ENCODE results near the gene WDR46. TPM values are rescaled to one million over a fixed set of nuclear protein-coding genes. Genes with fewer than 3 reads are reported as not detected.
A peak's percentile ranks its signal among the peaks of the same experiment; 100 is the strongest.

Gene WDR46
- total and polyA plus RNA-seq, 2 of the 13 experiments (the other 11 are each of a cell fraction or from before 2014, with no cell fraction given), result 47.4 to 105 TPM

DNA sequence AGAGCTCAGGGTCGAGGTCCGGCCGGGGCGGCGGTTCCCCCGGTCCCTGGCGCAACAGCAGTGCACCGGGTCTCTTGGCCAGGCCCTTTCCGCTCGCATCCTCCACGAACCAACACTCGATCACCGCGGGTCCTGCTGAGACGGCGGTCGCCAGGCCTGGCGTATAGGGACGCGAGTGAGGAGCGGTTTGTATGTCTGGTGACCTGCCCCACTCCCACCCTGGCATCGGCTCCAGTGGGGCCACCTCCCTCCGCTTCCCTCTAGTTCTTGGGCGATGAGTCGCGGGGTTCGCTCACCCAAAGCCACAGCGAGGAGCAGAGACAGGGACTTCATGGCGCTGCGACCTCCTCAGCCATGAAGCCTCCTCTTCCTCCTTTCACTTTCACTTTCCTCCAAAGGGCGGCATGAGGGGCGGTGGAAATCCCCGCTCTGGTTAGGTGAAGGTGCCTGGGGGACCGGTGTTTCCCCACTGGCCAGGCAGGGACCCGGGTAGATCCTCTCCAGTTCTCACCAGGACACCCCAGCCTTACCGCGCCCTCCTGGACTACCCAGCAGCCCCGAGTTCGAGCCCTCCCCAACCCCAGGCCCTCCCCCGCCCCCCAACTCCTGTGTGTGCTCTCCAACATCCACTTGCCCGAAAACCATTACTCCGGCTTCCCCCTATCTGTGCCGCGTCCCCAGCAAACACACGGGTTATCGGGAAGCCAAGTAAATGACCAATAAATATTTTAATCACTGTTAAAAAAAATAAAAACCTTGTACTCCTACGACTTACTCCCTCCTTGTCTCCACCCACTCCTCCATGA is 24.9 kb upstream of the WDR46 start, which contains the start of gene TAPBP (continued):
- TF ChIP-seq, protein P1, sequence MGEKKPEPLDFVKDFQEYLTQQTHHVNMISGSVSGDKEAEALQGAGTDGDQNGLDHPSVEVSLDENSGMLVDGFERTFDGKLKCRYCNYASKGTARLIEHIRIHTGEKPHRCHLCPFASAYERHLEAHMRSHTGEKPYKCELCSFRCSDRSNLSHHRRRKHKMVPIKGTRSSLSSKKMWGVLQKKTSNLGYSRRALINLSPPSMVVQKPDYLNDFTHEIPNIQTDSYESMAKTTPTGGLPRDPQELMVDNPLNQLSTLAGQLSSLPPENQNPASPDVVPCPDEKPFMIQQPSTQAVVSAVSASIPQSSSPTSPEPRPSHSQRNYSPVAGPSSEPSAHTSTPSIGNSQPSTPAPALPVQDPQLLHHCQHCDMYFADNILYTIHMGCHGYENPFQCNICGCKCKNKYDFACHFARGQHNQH (CRISPR knock-in tag; IDR thresholded peaks at IDR 0.05), result peak; percentile 44
- TF ChIP-seq, protein P2, sequence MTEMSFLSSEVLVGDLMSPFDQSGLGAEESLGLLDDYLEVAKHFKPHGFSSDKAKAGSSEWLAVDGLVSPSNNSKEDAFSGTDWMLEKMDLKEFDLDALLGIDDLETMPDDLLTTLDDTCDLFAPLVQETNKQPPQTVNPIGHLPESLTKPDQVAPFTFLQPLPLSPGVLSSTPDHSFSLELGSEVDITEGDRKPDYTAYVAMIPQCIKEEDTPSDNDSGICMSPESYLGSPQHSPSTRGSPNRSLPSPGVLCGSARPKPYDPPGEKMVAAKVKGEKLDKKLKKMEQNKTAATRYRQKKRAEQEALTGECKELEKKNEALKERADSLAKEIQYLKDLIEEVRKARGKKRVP (CRISPR knock-in tag; IDR thresholded peaks at IDR 0.05), result no peak
- TF ChIP-seq ZNF34 (CRISPR knock-in tag; IDR thresholded peaks at IDR 0.05; ENCODE audit: borderline replicate concordance) (no peak), ATRX (CRISPR knock-in tag; IDR thresholded peaks at IDR 0.05; ENCODE audit: borderline replicate concordance) (no peak), KLF11 (CRISPR knock-in tag; IDR thresholded peaks at IDR 0.05) (peak; percentile 27; the same call in 1 of the 2 replicates), PHF20 (CRISPR knock-in tag; IDR thresholded peaks at IDR 0.05) (peak; percentile 71), NR2C2 (CRISPR knock-in tag; IDR thresholded peaks at IDR 0.05; ENCODE audit: borderline replicate concordance) (no peak), PITX1 (CRISPR knock-in tag; IDR thresholded peaks at IDR 0.05) (0 out of 2 replicates have a peak, but pooled peaks have one; percentile 42), LCORL (IDR thresholded peaks at IDR 0.05) (no peak), LCORL (CRISPR knock-in tag; IDR thresholded peaks at IDR 0.05) (0 out of 2 replicates have a peak, but pooled peaks have one; percentile 11), ZNF124 (CRISPR knock-in tag; IDR thresholded peaks at IDR 0.05) (no peak), HDAC1 (CRISPR knock-in tag; IDR thresholded peaks at IDR 0.05) (peak; percentile 74), ZNF225 (CRISPR knock-in tag; IDR thresholded peaks at IDR 0.05) (peak; percentile 65; the same call in 1 of the 2 replicates), ZNF776 (CRISPR knock-in tag; IDR thresholded peaks at IDR 0.05) (peak; percentile 28; the same call in 1 of the 2 replicates), JUNB (CRISPR knock-in tag; IDR thresholded peaks at IDR 0.05; ENCODE audit: borderline replicate concordance) (no peak), TEAD3 (CRISPR knock-in tag; optimal IDR thresholded peaks at IDR 0.05; ENCODE audit: borderline replicate concordance) (peak; percentile 59), ZNF792 (CRISPR knock-in tag; IDR thresholded peaks at IDR 0.05) (peak; percentile 17; the same call in 1 of the 2 replicates), RNF2 (conservative IDR thresholded peaks at IDR 0.05; ENCODE audit: low read depth) (no peak), ZNF180 (CRISPR knock-in tag; IDR thresholded peaks at IDR 0.05; ENCODE audit: borderline replicate concordance, low read depth) (no peak), KAT8 (CRISPR knock-in tag; IDR thresholded peaks at IDR 0.05) (peak; percentile 48; the same call in 1 of the 2 replicates)
- TF ChIP-seq, protein P3, sequence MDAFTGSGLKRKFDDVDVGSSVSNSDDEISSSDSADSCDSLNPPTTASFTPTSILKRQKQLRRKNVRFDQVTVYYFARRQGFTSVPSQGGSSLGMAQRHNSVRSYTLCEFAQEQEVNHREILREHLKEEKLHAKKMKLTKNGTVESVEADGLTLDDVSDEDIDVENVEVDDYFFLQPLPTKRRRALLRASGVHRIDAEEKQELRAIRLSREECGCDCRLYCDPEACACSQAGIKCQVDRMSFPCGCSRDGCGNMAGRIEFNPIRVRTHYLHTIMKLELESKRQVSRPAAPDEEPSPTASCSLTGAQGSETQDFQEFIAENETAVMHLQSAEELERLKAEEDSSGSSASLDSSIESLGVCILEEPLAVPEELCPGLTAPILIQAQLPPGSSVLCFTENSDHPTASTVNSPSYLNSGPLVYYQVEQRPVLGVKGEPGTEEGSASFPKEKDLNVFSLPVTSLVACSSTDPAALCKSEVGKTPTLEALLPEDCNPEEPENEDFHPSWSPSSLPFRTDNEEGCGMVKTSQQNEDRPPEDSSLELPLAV (CRISPR knock-in tag; conservative IDR thresholded peaks at IDR 0.05; ENCODE audit: low read depth), result no peak
- TF ChIP-seq, protein P4, sequence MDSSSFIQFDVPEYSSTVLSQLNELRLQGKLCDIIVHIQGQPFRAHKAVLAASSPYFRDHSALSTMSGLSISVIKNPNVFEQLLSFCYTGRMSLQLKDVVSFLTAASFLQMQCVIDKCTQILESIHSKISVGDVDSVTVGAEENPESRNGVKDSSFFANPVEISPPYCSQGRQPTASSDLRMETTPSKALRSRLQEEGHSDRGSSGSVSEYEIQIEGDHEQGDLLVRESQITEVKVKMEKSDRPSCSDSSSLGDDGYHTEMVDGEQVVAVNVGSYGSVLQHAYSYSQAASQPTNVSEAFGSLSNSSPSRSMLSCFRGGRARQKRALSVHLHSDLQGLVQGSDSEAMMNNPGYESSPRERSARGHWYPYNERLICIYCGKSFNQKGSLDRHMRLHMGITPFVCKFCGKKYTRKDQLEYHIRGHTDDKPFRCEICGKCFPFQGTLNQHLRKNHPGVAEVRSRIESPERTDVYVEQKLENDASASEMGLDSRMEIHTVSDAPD (CRISPR knock-in tag; IDR thresholded peaks at IDR 0.05), result no peak
- TF ChIP-seq, protein P5, sequence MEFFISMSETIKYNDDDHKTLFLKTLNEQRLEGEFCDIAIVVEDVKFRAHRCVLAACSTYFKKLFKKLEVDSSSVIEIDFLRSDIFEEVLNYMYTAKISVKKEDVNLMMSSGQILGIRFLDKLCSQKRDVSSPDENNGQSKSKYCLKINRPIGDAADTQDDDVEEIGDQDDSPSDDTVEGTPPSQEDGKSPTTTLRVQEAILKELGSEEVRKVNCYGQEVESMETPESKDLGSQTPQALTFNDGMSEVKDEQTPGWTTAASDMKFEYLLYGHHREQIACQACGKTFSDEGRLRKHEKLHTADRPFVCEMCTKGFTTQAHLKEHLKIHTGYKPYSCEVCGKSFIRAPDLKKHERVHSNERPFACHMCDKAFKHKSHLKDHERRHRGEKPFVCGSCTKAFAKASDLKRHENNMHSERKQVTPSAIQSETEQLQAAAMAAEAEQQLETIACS (CRISPR knock-in tag; IDR thresholded peaks at IDR 0.05), result no peak
